Left hindlimb (tissue), 1 donor: Measurements from ENCODE around the gene RSBN1L.
"Not testable (repeated sequence)": the region's sequence is repeated elsewhere in the genome, so short reads cannot be mapped to it uniquely, and the experiment has no call there.

ENCODE experiments used
- DNase-seq: peaks from one replicate; pipeline ENCODE4 v3.0.0-alpha.2; 2018

RSBN1L gene

DNA sequence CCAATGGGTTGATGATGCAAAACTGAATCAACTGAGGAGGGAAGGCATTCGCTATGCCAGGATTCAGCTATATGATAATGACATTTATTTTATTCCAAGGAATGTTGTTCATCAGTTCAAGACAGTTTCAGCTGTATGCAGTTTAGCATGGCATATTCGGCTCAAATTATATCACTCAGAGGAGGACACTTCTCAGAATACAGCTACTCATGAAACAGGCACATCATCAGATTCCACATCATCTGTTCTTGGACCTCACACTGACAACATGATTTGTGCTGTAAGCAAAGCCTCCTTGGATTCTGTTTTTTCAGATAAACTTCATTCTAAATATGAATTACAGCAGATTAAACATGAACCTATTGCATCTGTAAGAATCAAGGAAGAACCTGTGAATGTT, 82.3 kb downstream of the RSBN1L start:
- no peak for DNase-seq

DNA sequence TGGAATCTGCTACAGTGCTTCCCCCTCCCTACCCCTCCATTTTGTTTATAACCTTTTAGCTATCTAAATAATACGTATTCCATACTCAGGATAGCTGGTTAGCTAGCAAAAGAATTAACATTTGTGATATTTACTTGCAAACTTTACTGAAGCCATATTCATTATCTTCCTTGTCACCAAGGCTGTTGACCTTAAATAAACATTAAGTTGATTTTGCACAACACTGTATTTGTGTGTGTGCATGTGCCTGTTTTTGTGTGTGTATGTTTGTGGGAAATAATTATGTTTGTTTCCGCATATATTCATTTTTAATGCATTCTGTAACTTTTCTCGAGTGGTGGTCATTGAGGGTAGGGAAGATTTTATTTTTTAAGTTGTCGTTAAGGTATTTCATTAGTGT, 86.1 kb downstream of the RSBN1L start:
- DNase-seq = no peak

DNA sequence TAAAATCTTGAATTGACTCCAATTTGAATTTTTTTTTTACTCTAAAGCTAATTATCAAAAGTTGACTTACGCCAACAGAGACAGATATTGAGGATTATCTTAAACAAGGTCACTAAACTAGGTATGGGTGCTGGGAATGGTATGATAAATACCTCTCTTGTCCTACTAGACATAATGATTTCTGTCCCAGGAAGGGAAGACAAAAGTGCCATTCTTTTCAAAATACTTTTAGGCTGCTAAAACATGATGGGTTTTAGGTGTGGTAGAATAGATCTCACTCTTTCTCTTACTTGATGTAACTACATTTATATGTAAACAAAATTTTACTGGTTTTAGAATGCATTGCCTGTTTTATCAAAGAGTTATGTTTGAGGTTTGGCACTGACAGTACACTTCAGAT, 86.9 kb downstream of the RSBN1L start:
- no peak for DNase-seq

GRCh38 chr7:77783545-77783944, 87.3 kb downstream of the RSBN1L start:
- no peak for DNase-seq

DNA sequence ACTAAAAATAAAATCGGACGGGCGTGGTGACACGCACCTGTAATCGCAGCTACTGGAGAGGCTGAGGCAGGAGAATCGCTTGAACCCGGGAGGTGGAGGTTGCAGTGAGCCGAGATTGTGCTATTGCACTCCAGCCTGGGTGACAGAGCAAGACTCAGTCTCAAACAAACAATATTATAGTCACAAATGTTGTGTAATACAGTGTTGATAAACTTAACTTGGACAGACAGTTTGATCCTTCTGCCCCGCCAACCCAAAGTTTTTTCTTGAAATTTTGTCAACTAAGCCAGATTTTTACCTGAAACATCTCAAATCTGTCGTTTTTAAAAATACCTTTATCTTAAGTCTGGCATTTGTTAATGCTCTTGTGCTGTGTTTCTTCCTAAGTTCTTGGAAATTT, 88.2 kb downstream of the RSBN1L start:
- DNase-seq = not testable (repeated sequence)

DNA sequence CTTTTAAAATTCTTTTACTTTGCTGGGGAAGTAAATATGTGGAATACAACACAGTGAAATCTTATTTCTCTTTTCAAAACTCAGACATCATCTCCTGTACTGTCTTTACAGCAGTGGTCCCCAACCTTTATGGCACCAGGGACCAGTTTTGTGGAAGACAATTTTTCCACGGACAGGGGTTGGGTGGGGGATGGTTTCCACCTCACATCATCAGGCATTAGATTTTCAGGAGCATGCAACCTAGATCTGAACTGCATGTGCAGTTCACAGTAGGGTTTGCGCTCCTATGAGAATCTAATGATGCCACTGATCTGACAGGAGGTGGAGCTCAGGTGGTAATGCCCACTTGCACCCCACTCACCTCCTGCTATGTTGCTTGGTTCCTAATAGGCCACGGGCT, 89.8 kb downstream of the RSBN1L start:
- DNase-seq = no peak

- no peak for DNase-seq
Measured at GRCh38 chr7:77786741-77787140, 90.5 kb downstream of the RSBN1L start.

DNA sequence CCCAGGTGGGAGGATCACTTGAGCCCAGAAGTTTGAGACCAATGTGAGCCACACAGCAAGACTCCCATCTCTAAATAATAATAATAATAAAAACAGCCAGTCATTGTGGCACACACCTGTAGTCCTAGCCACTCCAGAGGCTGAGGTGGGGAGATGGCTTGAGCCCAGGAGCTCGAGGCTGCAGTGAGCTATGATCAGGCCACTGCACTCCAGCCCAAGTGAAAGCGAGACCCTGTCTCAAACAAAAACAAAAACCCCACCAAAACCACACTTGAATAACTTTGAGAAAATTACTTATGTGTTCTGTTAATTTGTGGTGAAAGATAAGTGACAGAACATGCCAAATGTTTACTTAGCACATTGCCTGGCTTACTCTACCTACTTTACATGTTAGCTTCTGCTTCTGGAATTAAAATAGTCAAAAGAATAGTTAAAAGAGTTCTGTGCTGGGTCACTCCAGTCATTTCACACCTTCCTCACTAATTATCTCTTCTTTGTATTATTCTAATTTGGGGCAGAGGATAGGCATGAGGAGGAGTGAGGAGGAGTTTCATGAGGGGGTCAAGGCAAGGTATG, 92.2 kb downstream of the RSBN1L start:
- no peak for DNase-seq

- no peak for DNase-seq
Measured at GRCh38 chr7:77791336-77791735, 95.1 kb downstream of the RSBN1L start.

DNA sequence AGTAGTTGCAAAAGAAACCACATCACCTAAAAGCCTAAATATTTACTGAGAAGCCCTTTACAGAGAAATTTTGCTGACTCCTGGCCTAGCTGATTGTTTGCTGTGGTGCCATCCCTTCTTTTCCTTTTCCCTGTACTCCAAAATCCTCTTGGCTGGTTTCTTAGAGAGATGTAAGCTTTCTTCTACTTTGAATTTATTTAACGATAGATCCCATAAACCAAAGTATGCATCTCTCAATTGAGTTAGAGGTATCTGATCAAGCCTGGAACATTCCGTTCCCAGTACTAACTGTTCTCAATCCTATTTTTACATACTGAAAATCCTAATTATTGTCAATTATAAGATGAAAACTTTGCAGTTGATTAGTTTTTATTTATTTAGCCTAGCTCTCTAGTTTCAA, 95.7 kb downstream of the RSBN1L start:
- DNase-seq = no peak

DNA sequence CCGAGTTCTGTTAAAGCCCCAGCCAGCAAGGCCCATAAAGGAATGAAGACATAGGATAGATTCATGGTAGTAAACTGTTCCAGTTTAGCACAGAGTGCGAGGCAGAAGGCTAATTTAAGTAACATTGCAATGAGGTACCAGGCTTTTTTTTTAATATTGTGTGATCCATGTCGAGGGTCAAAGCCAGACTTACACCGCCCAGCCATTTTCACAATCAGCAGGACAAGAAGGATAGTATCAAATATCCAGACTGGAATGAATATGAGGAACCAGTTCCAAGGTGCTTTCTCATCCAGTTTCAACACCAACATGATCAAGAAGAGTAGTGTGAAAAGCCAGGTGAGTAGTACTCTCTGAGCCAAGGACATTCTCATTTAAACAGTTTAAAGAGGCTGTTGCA, 97.7 kb downstream of the RSBN1L start:
- no peak for DNase-seq

- DNase-seq = no peak
Measured at GRCh38 chr7:77796109-77796508, 99.8 kb downstream of the RSBN1L start.

DNA sequence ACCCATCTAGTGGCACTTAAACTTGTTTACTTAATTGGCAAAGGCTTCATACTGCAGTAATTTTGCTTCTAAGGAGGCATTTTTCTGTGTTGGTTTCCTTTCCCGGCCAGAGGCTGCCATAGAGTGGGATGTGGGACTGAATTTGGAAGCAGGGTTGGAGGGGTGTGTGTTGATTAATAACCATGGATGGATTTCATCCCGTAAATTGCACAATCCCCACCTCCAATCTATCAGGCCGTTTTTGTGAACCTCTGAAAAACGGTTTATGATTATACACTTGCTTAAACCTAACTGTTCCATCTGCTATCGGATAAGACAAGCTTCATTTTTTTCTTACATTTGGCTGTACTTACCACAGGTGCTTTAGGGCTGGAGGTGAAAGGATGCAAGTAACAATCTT, 100.7 kb downstream of the RSBN1L start:
- no peak for DNase-seq

DNA sequence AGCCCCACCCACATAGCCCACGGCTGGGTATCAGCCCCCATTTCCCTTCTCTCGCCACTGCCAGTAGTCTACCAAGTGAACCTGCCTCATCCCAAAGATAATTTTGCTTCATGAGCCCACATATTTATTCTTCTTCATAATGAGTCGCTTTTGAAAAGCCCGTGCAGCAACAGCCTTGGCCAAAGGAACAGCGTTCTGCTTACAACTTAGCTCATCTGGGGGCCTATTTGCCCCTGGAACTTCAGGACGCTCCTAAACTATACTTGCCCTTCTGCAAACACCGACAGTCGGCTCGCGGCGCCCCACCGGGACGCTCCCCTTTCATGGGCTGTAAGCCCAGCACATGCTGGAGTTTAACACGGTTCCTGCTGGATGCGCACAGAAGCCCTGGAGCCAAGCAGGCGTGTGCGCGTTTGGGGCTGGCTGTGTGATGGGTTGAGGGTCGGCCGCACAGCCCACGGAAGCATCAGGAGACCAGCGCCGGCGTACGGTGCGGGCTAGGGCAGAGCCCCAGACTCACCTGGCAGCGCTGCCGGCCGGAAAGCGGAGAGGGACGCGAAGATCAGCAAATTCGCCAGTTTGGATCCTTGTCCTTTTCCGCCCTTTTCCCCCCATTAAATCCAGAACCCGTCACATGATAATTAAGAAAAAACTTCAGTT, 101.6 kb downstream of the RSBN1L start:
- DNase-seq = no peak

DNA sequence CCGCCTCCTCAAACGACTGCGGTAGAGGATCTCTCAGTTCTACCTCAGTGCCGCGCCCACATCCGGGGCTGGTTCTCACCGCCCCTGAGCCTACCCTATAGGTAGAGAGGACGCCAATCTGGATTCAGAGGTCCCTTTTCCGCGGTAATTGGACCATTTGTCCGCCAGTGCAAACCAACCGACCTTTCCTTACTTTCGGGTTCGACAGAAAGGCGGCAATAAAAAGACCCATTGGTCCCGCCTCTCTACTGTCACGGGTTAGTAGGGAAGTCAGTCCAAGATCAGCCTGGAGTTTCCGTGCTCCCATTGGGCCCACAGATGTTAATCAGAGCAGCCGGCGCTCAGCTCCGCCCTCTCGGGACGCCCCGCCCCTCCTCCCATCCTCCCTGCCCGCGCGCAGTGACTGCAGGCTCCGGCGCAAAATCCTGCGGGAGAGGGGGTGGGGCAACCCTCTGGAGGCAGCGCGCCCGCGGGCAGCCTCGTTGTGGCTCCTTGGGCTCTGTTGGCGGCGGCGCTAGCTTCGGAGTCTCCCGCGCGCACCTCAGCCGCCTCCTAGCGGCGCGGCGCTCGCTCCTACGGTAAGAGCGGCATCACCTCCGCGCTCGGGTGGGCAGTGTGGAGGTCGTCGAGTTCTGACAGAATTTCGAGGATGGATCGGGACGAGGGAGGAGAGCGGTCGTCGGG, 102.3 kb downstream of the RSBN1L start, which contains the start of the genes PHTF2 and TMEM60:
Gene PHTF2 (plus strand): TSS at position 380 of the 684 bp plus-strand sequence.
Gene TMEM60 (minus strand): TSS at position 41 of the 684 bp plus-strand sequence. CDS start 4,061 bp downstream, outside the sequence.
- DNase-seq = peak; percentile 98

DNA sequence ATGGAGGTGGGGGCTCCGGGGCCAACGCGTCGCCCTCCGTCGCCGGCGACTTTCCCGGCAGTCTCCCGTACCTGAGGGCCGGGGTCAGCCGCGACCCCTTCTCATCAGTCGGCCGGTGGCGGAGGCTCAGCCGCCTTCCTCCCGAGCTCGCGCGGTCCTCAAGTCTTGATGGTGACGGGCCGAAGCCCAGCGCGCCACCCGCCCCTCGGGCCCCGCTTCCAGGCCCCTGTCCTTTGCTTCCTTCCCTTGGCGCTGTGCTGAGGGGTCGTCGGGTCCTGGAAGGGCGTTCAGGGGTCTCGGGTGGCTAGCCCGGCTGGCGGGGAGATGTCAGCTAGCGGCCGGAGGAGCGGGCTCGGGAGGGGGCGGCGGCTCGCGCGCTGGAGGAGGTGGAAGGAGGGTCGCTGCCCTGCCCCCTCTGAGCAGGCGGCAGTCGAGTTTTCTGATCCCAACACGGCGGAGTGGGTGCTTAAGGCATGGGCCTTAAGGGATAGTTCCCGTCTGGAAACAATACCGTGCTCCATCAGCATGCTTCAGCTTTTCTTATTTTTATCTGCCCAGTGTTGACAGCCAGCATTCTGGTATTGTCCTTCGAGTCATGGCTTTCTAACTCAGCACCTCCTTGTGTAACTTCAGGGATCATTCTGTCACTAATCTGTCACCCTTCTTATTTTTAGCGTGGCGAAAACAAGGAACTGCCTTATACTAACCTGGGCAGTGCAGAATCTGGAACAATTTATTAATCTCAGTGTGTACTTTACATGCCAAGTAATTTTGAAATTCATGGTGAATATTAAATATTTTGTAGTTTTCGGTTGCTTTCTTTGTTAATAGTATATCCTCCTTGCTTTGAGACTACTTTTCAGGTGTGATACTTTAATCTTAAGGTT, 103.1 kb downstream of the RSBN1L start:
- peak; percentile 64 for DNase-seq

GRCh38 chr7:77800158-77800557, 103.9 kb downstream of the RSBN1L start:
- DNase-seq = no peak

GRCh38 chr7:77800730-77801129, 104.5 kb downstream of the RSBN1L start:
- no peak for DNase-seq

DNA sequence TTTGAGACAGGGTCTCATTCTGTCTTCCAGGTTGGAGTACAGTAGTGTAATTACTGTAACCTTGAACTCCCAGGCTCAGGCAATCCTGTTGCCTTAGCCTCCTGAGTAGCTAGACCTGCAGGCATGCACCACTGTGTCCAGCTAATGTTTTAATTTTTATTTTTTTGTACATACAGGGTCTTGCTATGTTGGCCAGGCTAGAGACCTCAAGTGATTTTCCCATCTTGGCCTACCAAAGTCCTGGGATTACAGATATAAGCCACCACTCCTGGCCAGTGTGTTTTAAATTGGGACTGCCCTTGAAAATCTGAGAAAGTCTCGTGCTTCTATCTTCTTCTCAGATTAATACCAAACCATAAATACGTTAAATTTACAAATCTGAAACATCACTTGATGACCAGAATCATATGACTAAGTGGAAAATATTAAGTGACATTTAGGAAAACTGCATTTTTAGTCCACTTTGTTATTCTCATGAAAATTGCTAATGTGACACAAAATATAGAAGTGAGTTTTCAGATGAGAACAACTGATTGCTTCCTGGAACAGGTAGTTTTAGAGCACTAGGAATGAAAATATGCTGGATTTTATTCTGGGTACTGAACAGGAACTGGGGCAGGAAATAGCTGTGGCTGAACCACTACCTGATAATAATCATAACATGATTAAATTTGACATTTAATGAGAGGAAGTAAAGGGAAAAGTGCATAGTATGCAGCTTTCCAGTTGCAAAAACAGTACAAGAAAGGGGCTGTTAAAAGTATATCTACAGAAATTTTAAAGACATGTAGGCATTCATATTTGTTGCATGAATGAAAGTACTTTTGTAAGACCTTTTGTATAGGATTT, 106.5 kb downstream of the RSBN1L start:
- no peak for DNase-seq

GRCh38 chr7:77806425-77806824, 110.2 kb downstream of the RSBN1L start:
- no peak for DNase-seq

GRCh38 chr7:77808517-77808916, 112.3 kb downstream of the RSBN1L start:
- DNase-seq = no peak
